H1 (cell line): ENCODE data around the gene HMGXB3. TPM values are rescaled to one million over a fixed set of nuclear protein-coding genes. Genes with fewer than 3 reads are reported as not detected.

ENCODE experiments used
- CHD7 ChIP-seq: fragments of 300-600 bp; sonication (generic); IDR thresholded peaks from 2 replicates; pipeline ENCODE4 v1.7.1; 2012; ENCODE audit warnings: low read length, moderate library complexity, mild to moderate bottlenecking, inconsistent platforms; ENCODE audit not compliant: insufficient replicate concordance
- E2F6 ChIP-seq: IDR thresholded peaks from 2 replicates; pipeline ENCODE4 v1.6.1; 2012; ENCODE audit warnings: inconsistent platforms
- MAFK ChIP-seq: IDR thresholded peaks from 2 replicates; pipeline ENCODE4 v1.6.1; 2012; ENCODE audit warnings: low read depth, mild to moderate bottlenecking, improper control_type of control experiment, low read length
- RAD21 ChIP-seq, 2 experiments: IDR thresholded peaks in 1 of 2; conservative IDR thresholded peaks in 1 of 2; 2 replicates each; pipeline ENCODE4 v1.6.1; 2011; ENCODE audit warnings: low read depth in 2 of 2, low read length in 2 of 2, improper control_type of control experiment in 1 of 2, inconsistent platforms in 1 of 2, mild to moderate bottlenecking in 1 of 2, moderate library complexity in 1 of 2
- USF2 ChIP-seq: IDR thresholded peaks from 2 replicates; pipeline ENCODE4 v1.6.1; 2011; ENCODE audit warnings: low read length, improper control_type of control experiment
- polyA plus RNA-seq, 7 experiments: library from polyadenylated mRNA; depleted of rRNA in 3 of 7; stranded (reverse) in 5 of 7; unstranded in 2 of 7; fragments of >200 nt in 5 of 7; fragments of 200-250 nt in 2 of 7; gene quantifications; 1 replicate in 5 of 7; 2 replicates in 1 of 7; 4 replicates in 1 of 7; pipeline versions ENCODE4 v1.2.1 to v1.2.3, GENCODE V29; 2011 to 2013; ENCODE audit warnings: missing spikeins in 2 of 7, mixed read lengths in 2 of 7
- total RNA-seq: library from RNA; stranded (reverse); fragmentation: NEBNext Ultra II Directional; extraction: Animal tissue kit (Norgen Biotek cat#: 25700); gene quantifications from 2 replicates; pipeline ENCODE4 v1.2.1, GENCODE V29; 2021

Gene HMGXB3
- total and polyA plus RNA-seq, 2 of the 8 experiments (the other 6 are each of a cell fraction or from before 2014, with no cell fraction given): 26.8 to 28.0 TPM

- TF ChIP-seq CHD7: no peak
- no peak for TF ChIP-seq MAFK
- no peak for TF ChIP-seq E2F6
- TF ChIP-seq RAD21 (IDR thresholded peaks at IDR 0.05 in 1 of 2, conservative IDR thresholded peaks at IDR 0.05 in 1 of 2; ENCODE audit: low read depth in 2 of 2, low read length in 2 of 2): no peak
- TF ChIP-seq USF2: no peak
Measured at GRCh38 chr5:149962601-149963300, 37.8 kb upstream of the HMGXB3 start (continued).
